Activated CD4-positive, CD25-positive, alpha-beta regulatory T cell treated with anti-CD3 and anti-CD28 coated beads, Interleukin-2, amount 50 U/mL, for 72 hours (primary cell): ENCODE measurements around the gene HMG20B.

Experiments
- DNase-seq: peaks from one replicate; pipeline ENCODE4 v3.0.0; 2021

HMG20B gene

GRCh38 chr19:3622224-3622623 lies 49.5 kb downstream of the HMG20B start:
- no peak for DNase-seq

- no peak for DNase-seq
These were observed 51.0 kb downstream of the HMG20B start for GRCh38 chr19:3623716-3624115.

DNA sequence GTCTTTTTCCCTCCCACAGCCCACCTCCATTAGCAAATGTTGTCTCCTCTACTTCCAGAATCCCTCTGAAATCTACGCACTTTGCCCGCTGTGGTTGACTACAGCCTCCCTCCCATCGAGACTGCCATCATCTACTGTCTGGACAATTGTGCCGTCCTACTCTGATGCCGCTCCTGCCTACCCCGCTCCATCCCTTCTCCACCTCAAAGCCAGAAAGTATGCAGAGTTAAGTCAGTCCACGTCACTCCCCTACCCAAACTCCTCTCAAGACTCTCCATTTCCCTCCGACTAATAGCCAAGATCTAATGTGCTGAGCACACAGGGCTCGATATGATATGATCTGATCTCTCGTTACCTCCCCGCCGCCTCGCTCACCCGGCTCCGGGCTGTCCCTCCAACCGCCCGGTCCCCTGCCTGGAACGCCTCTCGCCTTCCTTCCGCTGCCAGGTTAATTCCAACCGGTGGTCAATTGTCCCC lies 53.3 kb downstream of the HMG20B start:
- no peak for DNase-seq

- DNase-seq: peak; percentile 98
These were observed 54.0 kb downstream of the HMG20B start, which contains the start of gene CACTIN for GRCh38 chr19:3626473-3627350. CACTIN (minus strand) TSS chr19:3626790; CDS start chr19:3626762, 28 bp downstream.

- no peak for DNase-seq
These were observed 54.6 kb downstream of the HMG20B start for GRCh38 chr19:3627351-3627723.
